GM19240 (cell line): ENCODE measurements around the gene TNS1.

Source experiments
- DNase-seq: peaks from one replicate; pipeline ENCODE4 v3.0.0; 2011; ENCODE audit warnings: low spot score; ENCODE audit not compliant: insufficient read length

The TNS1 gene

DNA sequence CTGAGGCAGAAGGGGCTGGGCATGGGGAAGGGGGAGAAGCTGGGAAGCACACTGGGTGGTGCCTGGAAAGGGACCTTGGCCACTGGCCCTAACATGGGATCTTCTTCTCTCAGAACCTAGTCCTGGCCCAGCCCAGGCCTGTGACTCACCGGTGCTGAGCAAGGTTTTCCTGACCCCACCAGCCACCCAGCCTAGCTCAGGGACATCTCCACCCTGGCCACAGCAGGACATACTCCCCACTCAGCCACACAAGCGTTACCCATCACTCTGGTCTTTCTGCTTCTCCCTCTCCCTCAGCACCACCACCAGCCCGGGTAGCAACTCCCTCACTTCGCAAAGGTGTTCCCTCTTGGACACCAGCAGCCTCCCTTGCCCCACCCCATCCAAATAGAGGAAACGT lies 22.8 kb downstream of the TNS1 start:
- DNase-seq: no peak

DNA sequence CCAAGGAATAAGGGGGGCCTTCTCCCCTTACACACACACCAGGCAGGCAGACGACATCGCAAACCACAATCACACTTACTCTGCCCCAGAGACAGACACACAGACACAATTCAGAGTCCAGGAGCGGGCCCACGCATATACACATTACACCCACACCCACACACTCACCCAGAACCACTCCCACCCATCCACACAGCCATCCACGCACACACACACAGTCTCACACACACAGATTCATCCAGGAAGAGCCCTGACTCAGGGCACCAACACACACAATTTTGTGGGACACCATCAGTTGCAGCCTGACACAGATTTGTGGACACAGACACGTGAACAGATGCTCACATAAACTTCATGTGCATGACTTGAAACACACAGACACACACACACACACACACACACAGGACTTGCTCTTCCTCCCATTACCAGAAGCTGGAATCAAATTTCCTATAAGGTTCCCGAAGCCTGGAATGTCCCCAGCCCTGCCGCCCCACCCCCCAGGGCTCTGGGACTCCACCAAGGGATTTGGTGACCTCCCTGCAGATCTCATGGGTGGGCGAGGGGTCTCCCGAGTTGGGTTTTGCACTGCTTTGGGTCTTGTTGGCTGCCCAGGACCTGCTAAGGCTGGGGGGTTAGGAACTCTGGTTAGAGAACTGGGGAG lies 23.5 kb downstream of the TNS1 start:
- DNase-seq: no peak

DNA sequence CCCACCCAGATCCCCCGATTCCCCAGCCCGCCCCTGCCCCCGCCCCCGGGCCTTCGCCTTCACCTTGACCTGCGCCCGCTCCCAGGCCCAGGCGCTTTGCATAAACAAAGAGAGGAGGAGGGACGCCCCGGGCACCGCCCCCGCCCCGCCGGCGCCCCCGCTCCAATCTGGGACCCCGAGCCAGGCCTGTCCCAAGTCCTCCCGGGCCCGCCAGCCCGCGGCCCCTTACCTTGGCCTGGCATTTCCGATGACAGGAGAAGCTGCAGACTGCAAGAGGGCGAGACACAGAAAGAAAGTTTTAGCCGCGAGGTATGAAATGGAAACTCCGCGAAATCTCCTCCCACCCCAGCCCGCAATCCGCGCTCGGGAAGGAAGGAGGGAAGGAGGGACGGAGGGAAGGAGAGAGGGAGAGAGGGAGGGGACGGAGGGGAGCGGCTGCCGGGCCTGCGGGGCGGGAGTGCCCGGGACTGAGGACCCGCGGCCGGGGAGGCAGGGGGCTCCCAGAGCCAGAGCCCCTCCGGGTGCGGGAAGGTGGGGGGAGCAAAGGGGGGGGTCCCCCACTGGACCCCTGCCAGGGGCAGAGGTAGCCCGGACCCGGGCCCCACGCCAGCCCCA lies 24.2 kb downstream of the TNS1 start:
- no peak for DNase-seq

DNA sequence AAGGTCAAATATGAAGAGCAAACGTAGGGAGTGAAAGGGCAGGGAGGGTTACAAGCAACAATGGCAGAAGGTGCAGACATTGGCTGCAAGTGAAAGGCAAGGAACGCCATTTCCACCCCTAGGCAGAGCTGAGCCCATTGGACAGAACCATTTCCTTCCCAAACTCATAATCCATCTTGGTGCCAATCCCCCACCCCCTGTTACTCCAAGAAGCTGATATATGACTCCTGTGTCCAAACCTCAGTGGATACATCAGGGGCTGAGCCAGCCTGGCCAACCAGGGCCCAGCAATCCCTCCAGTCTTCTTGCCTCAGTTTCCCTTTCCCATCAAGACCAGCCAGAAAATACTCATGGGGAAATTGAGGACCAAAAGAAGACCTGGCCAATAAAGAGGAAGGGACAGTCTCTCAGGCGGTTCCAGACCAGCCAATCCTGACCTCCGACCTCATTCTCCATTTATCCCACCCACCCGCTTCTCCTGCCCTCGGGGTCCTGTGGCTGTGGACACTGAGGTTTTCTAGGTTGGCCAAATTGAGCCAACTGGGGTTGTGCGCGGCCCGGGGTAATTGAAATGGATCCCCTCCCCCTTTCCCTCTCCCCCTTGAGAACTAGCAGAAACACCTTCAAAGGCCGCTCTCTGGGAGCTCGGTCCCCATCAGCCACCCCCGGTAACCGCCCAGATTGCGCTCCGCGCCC lies 24.8 kb downstream of the TNS1 start:
- DNase-seq: no peak

DNA sequence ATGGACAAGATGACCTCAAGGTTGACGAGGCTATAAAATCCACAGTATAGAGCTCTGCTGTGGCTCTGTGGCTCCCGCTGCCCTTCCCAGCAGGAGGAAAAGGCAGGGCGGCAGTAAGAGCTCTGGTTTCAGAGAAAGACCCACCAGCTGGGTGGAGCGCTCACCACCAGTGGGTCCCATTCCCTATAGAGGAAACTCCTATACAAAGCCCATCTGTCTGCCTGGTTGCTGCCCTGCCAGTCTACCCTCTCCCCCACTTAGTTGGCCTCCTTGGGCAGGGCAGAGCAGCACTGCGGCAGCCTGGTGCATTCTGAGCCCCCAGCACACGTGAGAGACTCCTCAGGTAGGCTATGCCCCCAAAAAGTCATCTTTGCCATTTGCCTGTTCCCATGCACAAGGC lies 26.5 kb downstream of the TNS1 start:
- no peak for DNase-seq

DNA sequence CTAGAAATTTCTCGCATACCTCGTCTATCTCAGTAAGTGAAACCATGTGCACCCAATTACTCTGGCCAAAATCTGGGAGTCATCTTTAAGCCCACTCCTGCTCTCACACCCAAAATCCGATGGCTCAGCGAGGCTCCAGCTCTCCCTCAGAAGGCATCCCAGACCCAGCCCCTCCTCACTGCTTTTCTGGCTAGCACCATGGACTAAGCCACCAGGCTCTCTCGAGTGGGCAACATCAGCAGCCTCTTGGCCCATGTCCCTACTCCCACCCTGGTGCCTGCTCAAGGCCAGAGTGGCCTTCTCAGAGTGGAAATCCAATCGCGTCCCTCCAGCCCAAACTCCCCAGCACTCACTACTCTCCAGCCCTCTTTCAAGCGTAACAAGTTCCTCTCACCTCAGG lies 27.2 kb downstream of the TNS1 start:
- DNase-seq: no peak

DNA sequence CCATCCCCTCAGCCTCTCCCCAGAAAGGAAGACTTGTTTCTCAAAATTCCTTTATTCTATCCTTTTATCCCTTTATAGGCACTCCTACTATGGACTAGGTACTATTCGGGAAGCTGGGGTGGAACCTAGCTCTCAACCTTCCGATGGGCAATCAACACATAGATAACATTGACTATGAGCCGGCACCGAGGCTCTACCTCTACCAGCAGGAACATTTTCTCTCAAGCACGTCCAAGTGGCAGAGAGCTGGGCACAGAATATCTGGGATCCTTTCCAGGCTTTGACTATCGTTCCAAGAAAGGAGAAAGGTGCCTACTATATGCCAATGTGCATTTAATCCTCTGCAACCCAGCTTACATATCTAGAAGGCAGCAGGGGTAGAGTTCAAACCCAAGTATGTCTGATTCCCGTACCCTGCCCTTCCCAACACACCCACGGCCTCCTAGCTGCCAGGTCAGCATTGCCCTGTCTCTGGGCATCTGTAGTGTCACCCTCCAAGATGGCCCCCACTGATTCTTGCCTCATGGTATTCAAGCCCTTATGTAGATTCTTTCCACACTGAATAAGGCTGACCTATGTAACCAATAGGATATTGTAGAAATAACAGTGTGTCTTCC lies 28.3 kb downstream of the TNS1 start:
- no peak for DNase-seq

DNA sequence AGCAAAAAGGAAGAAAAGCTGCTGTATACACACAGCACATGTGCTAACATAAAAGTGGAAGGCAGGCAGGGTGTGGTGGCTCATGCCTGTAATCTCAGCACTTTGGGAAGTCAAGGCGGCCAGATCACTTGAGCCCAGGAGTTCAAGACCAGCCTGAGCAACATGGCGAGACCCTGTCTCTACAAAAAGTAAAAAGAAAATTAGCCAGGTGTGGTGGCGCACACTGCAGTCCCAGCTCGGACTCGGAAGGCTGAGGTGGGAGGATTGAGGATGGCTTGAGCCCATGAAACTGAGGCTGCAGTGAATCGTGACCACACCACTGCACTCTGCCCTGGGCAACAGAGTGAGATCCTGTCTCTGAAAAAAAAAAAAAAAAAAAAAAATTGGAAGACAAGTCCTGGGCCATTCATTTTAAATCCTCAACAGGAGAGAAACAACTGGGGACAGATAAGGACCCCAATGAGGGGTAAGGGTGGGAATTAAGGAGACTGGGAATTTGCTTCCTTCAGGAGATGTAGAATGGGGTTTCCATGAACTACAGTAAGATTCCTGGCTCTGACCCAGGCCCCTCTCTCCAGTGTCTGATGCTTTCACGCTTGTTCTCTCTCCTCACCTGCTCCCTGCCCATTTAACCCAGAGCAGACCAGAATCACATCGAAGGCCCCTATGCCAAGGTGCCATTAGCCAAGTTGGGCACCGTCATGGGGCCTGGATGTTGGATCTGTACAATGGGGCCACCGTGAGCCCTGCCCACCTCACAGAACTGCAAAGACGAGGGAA lies 29.6 kb downstream of the TNS1 start:
- DNase-seq: no peak

DNA sequence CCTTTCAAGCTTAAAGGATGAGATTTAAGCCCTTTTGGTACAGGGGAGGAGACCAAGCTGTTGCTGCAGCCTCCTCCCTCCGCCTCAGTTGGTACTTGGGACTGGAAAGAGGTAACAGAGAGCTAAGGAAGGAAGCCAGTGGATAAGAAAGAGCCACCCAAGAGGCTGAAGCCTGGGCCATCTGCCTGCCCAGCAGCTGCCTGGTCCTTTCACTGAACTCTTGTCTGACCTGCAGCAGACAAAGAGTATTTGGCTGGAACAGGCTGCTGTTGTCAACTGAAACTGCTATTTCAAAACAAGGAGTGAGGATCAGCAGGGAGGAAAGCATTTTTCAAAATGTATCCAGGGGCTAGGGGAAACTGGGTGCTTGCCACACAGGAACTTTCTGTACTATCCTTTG lies 30.3 kb downstream of the TNS1 start:
- DNase-seq: no peak

DNA sequence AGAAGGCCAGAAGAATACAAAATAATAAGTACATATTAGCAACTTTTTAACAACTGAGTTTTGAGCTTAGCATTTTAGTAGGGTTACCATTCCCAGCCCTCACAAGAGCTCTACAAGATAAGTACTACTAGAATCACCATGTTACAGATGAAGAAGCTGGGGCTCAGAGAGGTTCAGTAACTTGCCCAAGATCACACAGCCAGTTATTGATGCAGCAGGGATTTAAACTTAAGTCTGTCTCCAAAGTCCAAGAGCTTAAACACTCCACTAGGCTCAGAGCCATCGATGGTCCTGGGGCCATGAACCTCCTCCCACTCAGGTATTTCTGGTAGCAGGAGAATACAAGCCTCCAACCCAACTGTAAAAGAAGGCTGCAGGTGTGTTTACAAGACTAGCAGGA lies 30.8 kb downstream of the TNS1 start:
- no peak for DNase-seq

DNA sequence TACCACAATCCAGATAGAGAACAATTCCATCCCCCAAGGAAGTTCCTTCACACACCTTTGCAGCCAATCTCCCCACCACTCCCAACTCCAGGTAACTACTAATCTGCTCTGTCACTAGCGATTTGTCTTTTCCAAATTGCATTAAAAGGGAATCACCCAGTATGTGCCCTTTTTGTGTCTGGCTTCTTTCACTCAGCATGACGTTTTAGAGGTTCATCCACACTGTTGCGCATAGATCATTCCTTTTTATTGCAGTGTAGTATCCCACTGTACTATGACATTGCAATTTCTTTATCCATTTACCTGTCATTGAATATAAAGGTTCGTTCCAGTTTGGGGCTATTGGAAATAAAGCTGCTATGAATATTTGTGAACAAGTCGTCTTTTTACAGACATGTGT lies 31.6 kb downstream of the TNS1 start:
- no peak for DNase-seq

DNA sequence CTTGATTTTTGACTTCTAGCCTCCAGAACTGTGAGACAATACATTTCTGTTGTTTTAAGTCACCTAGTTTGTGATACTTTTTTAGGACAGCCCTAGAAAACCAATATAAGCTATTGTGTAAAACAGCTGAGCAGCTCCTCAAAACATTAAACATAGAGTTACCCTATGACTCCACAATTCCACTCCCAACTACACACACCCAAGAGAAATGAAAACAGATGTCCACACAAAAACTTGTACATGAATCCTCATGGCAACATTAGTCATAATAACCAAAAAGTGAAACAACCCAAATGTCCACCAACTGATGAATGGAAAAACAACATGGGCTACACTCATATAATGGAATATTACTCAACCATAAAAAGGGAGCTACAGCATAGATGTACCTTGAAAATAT lies 32.6 kb downstream of the TNS1 start:
- DNase-seq: no peak

DNA sequence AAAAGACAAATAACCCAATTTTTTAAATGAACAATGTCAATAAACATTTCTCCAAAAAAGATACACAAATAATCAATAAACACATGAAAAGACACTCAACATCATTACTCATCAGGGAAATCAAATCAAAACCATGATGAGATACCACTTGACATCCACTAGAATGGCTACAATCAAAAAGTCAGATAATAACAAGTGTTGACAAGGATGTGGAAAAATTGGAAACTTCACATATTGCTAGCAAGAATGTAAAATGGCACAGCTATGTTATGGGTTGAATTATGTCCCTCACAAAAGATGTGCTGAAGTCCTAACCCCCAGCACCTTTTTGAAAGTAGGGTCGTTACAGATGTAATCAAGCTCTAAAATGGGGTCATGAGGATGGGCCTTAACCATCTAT lies 33.2 kb downstream of the TNS1 start:
- DNase-seq: no peak

DNA sequence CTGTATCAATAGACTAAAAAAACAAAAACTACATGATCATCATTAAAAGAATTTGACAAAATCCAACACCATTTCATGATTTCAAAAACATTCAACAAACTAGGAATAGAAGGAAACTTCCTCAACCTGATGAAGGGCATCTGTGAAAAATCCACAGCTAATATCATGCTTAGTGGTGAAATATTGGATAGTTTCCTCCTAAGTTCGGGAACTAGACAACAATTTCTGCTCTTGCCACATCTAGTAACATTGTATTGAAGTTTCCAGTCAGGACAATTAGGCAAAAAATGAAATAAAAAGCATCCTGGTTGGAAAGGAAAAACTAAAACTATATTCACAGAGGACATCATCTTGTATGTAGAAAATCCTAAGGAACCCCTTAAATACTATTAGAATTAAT lies 34.8 kb downstream of the TNS1 start:
- no peak for DNase-seq

DNA sequence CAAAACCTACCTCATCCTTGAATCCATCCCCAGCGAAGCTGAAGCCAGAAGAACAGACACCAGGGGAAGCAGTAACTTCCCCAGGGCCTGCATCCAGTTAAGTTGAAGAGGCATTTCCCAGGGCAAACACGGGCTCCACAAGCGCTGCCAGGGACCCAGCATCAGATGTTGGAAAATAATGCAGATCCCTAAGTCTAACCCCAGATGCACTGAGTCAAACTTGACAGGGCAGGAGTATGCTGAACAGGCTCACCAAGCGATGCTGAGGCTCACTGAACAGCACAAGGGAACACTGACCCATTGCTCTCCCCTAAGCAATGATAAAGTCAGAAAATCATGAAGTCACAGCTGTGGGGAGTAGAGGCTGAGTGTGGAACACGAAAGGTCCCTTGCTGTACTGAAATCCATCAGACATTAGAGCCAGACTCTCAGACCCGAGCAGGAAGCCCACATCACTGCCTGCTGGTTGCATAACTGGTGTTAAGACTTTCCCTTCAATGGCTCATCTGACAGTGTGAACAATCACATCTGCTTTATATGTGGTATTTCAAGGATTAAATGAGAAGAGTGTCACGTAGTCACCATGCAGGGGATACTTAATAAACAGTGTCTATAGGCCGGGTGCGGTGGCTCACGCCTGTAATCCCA lies 36.2 kb downstream of the TNS1 start:
- DNase-seq: no peak

DNA sequence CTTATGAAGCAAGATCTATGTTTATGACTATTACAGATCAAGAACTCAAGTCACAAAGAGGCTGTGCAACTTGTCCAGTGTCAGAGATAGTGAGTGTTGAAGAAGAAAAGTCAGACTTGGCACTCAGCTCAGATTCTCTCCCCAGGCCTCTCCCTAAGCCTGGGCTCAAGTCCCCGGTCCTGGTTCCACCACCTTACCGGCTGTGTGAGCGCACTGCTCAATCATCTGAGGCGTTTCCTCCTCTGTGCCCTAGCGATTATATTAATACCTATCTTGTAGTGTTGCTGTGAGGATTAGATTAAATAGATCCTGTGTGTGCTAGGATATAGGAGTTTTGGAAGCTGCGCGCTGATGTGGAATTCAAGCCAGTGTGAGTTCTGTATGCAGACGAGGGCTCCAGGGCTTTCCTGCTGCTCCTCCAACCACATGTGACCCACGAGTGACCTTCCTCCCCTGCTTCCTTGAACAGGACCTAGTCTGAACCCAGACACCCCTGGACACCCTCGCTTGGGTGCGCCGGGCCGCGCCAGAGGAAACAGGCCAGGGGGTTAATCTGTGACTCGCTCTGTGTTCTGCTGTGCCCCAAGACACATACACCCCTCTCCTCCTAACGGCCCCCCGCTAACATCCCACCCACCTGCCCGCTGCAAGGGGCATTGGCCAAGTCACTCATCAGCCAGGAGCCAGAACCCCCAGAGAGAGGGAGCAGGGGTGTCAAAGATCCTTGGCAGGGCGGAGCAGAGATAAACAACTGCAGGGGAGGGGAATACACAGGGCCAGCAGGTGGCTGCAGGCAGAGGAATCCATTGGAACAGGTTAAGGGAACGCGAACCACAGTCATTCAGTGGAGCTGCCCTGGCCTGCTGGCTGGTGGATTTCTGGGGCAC lies 38.3 kb downstream of the TNS1 start:
- no peak for DNase-seq

DNA sequence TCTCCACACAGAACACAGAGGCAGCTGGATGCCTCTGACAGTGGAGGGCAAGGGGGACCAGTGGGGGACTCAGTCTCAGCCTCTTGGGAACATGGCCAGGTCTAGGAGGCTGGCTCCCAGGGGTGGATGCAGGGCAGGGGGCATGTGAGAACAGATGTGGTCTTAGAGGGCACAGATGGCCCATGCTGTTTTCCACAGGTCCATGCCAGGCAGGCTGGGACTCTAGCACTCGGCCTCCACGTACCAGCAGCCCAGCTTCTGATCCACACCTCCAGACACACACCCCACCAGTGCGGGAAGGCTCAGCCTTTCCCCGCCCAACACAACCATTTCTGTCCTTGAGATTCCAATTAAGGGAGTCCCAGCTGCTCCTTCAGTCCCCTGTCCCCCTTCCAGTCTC lies 42.4 kb downstream of the TNS1 start:
- DNase-seq: no peak

DNA sequence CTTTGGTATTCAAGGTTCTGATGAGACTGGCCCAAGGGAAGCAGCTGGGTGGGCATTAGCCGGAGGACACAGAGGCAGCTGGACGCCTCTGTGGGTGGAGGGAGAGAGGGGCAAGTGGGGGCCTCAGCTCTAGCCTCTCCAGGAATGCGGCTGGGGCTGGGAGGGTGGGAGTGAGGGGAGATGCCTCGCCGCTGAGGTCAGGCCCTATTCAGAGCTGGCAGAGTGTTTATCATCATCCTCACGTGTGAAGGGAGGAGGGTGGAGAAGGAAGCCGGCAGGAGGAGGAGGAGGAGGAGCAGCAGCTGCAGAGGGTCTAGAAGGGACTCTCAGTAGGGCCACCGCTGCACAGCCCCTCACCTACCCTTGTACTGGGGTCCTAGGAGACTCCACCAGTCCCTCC lies 43.1 kb downstream of the TNS1 start:
- no peak for DNase-seq

DNA sequence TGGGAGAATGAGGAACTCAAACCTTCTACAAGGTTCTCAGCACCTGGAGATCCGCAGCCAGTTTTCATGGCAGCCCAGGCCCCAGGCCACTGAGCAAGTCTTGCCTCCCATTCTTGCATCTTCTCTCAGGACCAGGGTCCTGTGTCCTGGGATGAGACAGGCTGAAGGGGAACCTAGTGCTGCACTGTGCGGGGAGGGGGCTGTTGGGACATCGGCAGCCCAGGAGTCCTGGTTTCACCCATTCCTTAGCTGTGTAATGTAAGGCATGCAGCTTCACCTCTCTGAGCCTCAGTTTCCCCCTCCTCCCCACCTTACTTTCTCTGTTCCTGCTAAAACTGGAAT lies 43.9 kb downstream of the TNS1 start:
- no peak for DNase-seq

DNA sequence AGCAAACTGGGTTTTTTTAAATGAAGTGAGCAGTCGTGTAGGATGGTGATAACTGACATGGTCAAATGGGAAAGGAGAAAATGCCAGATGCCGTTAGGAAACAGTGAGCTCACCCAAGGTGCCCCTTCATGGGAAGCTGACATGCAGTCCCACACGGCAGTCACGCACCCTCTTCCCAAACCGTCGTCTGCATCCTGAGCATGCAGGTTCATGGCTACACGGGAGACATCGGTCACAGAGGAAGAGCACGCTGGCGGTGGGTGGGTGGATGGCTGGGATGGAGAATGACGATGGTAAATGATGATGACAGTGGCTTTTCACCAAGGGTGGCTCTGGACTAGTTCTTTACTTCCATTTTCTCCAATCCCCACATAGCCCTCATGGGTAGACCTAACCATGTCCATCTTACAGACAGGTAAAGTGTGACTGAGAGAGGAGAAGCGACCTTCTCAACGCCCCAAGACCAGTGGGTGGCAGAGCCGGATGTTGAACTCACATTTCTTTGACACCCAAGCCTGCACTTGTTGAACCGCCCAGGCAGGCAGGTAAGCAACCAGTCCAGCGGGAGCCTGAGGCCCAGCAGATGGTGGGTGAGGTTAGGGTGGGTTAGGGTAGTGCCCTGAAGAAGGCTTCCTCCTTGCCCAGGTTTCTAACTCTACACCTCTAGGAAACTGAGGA lies 44.5 kb downstream of the TNS1 start:
- no peak for DNase-seq
